HS-5 (cell line): Measurements from ENCODE around the gene ACSF2.
A peak's percentile ranks its signal among the peaks of the same experiment; 100 is the strongest.
"Not testable (repeated sequence)": the region's sequence is repeated elsewhere in the genome, so short reads cannot be mapped to it uniquely, and the experiment has no call there.

ENCODE experiments used
- DNase-seq: peaks from one replicate; pipeline ENCODE4 v3.0.0-alpha.2; 2012; ENCODE audit warnings: low read depth

ACSF2 gene

GRCh38 chr17:50425682-50426471 lies at the start of gene ACSF2:
Gene ACSF2, plus strand, starts transcription at chr17:50426218. Its CDS starts 44 bp downstream, at chr17:50426262.
- no peak for DNase-seq

GRCh38 chr17:50379351-50380132 lies 46.5 kb upstream of the ACSF2 start:
- DNase-seq: no peak

GRCh38 chr17:50380369-50381259 lies 45.4 kb upstream of the ACSF2 start:
- no peak for DNase-seq

GRCh38 chr17:50381260-50381815 lies 44.7 kb upstream of the ACSF2 start:
- no peak for DNase-seq

- no peak for DNase-seq
These were observed 44.1 kb upstream of the ACSF2 start for GRCh38 chr17:50381920-50382319.

GRCh38 chr17:50382931-50383330 lies 43.1 kb upstream of the ACSF2 start:
- no peak for DNase-seq

GRCh38 chr17:50386510-50386909 lies 39.5 kb upstream of the ACSF2 start:
- no peak for DNase-seq

GRCh38 chr17:50388728-50389127 lies 37.3 kb upstream of the ACSF2 start:
- DNase-seq: no peak

- no peak for DNase-seq
These were observed 36.5 kb upstream of the ACSF2 start for GRCh38 chr17:50389534-50389933.

GRCh38 chr17:50392621-50393020 lies 33.4 kb upstream of the ACSF2 start:
- DNase-seq: no peak

GRCh38 chr17:50393700-50394099 lies 32.3 kb upstream of the ACSF2 start:
- no peak for DNase-seq

GRCh38 chr17:50394711-50395110 lies 31.3 kb upstream of the ACSF2 start:
- DNase-seq: no peak

GRCh38 chr17:50396261-50397110 lies 29.5 kb upstream of the ACSF2 start:
- DNase-seq: no peak

- peak; percentile 51 for DNase-seq
These were observed 28.7 kb upstream of the ACSF2 start, which contains the start of gene LRRC59 for GRCh38 chr17:50397111-50397918. Gene LRRC59, minus strand, starts transcription at chr17:50397523. Its CDS starts 206 bp downstream, at chr17:50397317.

- no peak for DNase-seq
These were observed 28.1 kb upstream of the ACSF2 start for GRCh38 chr17:50397919-50398285.

- not testable (repeated sequence) for DNase-seq
These were observed 27.3 kb upstream of the ACSF2 start for GRCh38 chr17:50398672-50399071.

- DNase-seq: not testable (repeated sequence)
These were observed 26.4 kb upstream of the ACSF2 start for GRCh38 chr17:50399591-50399990.

GRCh38 chr17:50405351-50405750 lies 20.7 kb upstream of the ACSF2 start:
- not testable (repeated sequence) for DNase-seq

GRCh38 chr17:50406578-50406977 lies 19.4 kb upstream of the ACSF2 start:
- no peak for DNase-seq

GRCh38 chr17:50407921-50408320 lies 18.1 kb upstream of the ACSF2 start:
- no peak for DNase-seq
